GM19043 (cell line): ENCODE measurements around the gene IL16.

Experiments
- ATAC-seq: cut with Tn5 transposase; IDR thresholded peaks from one replicate; pipeline ENCODE4 v1.9.1; 2021; ENCODE audit warnings: low read depth; ENCODE audit not compliant: unreplicated experiment

IL16 gene

GRCh38 chr15:81174125-81174791 lies 22.4 kb upstream of the IL16 start:
- ATAC-seq, result no peak

GRCh38 chr15:81174792-81175327 lies 21.8 kb upstream of the IL16 start:
- no peak for ATAC-seq

GRCh38 chr15:81175496-81175895 lies 21.2 kb upstream of the IL16 start:
- no peak for ATAC-seq

- no peak for ATAC-seq
These were observed 20.3 kb upstream of the IL16 start for GRCh38 chr15:81176291-81176893.

- ATAC-seq, result no peak
These were observed 18.3 kb upstream of the IL16 start for GRCh38 chr15:81178365-81178764.

GRCh38 chr15:81181220-81181619 lies 15.5 kb upstream of the IL16 start:
- ATAC-seq, result no peak

- no peak for ATAC-seq
These were observed 14.5 kb upstream of the IL16 start for GRCh38 chr15:81182031-81182755.

- no peak for ATAC-seq
These were observed 13.8 kb upstream of the IL16 start for GRCh38 chr15:81182756-81183438.

GRCh38 chr15:81183439-81183775 lies 13.3 kb upstream of the IL16 start:
- ATAC-seq, result no peak

- no peak for ATAC-seq
These were observed 12.5 kb upstream of the IL16 start for GRCh38 chr15:81184188-81184587.

- no peak for ATAC-seq
These were observed 10.9 kb upstream of the IL16 start for GRCh38 chr15:81185631-81186295.

- no peak for ATAC-seq
These were observed 8.3 kb upstream of the IL16 start for GRCh38 chr15:81188354-81188753.

GRCh38 chr15:81189583-81190283 lies 6.9 kb upstream of the IL16 start:
- no peak for ATAC-seq

GRCh38 chr15:81190922-81191507 lies 5.7 kb upstream of the IL16 start:
- no peak for ATAC-seq

GRCh38 chr15:81191701-81192100 lies 5.0 kb upstream of the IL16 start:
- no peak for ATAC-seq

- ATAC-seq, result no peak
These were observed 2.0 kb upstream of the IL16 start for GRCh38 chr15:81194723-81195122.

- ATAC-seq, result no peak
These were observed 1.3 kb upstream of the IL16 start for GRCh38 chr15:81195339-81195864.

- ATAC-seq, result no peak
These were observed 564 bp downstream of the IL16 start for GRCh38 chr15:81197255-81197630.

GRCh38 chr15:81197688-81198281 lies 1.1 kb downstream of the IL16 start:
- ATAC-seq, result no peak
